HG02763 (cell line): Measurements from ENCODE around the gene NUP205.

Source experiments
- ATAC-seq: cut with Tn5 transposase; IDR thresholded peaks from one replicate; pipeline ENCODE4 v1.9.1; 2021; ENCODE audit warnings: mild to moderate bottlenecking, moderate library complexity; ENCODE audit not compliant: unreplicated experiment

Gene NUP205

GRCh38 chr7:135541029-135541428 lies 16.7 kb upstream of the NUP205 start:
- ATAC-seq = no peak

- ATAC-seq = no peak
These were observed 7.5 kb upstream of the NUP205 start for GRCh38 chr7:135550196-135550595.

GRCh38 chr7:135552148-135552547 lies 5.6 kb upstream of the NUP205 start:
- no peak for ATAC-seq

- ATAC-seq = no peak
These were observed 4.4 kb upstream of the NUP205 start for GRCh38 chr7:135553346-135553745.

GRCh38 chr7:135558337-135558767 lies 635 bp downstream of the NUP205 start:
- peak; percentile 55 for ATAC-seq

GRCh38 chr7:135558881-135559280 lies 1.2 kb downstream of the NUP205 start:
- ATAC-seq = no peak

GRCh38 chr7:135560631-135561030 lies 2.9 kb downstream of the NUP205 start:
- ATAC-seq = no peak

- ATAC-seq = no peak
These were observed 5.0 kb downstream of the NUP205 start for GRCh38 chr7:135562720-135563119.

GRCh38 chr7:135571834-135572233 lies 14.1 kb downstream of the NUP205 start:
- no peak for ATAC-seq

- ATAC-seq = no peak
These were observed 15.8 kb downstream of the NUP205 start for GRCh38 chr7:135573541-135573940.

- ATAC-seq = no peak
These were observed 17.6 kb downstream of the NUP205 start for GRCh38 chr7:135575296-135575695.

- no peak for ATAC-seq
These were observed 20.9 kb downstream of the NUP205 start for GRCh38 chr7:135578569-135578968.

- no peak for ATAC-seq
These were observed 26.9 kb downstream of the NUP205 start for GRCh38 chr7:135584362-135585353.

- no peak for ATAC-seq
These were observed 39.6 kb downstream of the NUP205 start for GRCh38 chr7:135597181-135597925.

- ATAC-seq = no peak
These were observed 40.2 kb downstream of the NUP205 start for GRCh38 chr7:135597926-135598305.

GRCh38 chr7:135599471-135599870 lies 41.8 kb downstream of the NUP205 start:
- no peak for ATAC-seq

- no peak for ATAC-seq
These were observed 42.5 kb downstream of the NUP205 start for GRCh38 chr7:135600226-135600625.

- no peak for ATAC-seq
These were observed 43.5 kb downstream of the NUP205 start for GRCh38 chr7:135601182-135601581.

- ATAC-seq = no peak
These were observed 44.6 kb downstream of the NUP205 start for GRCh38 chr7:135602304-135602703.

- no peak for ATAC-seq
These were observed 58.4 kb downstream of the NUP205 start for GRCh38 chr7:135616136-135616535.

GRCh38 chr7:135617781-135618180 lies 60.1 kb downstream of the NUP205 start:
- no peak for ATAC-seq

- no peak for ATAC-seq
These were observed 60.8 kb downstream of the NUP205 start for GRCh38 chr7:135618510-135618909.
